ENCODE data around the gene HDHD5.

DNA sequence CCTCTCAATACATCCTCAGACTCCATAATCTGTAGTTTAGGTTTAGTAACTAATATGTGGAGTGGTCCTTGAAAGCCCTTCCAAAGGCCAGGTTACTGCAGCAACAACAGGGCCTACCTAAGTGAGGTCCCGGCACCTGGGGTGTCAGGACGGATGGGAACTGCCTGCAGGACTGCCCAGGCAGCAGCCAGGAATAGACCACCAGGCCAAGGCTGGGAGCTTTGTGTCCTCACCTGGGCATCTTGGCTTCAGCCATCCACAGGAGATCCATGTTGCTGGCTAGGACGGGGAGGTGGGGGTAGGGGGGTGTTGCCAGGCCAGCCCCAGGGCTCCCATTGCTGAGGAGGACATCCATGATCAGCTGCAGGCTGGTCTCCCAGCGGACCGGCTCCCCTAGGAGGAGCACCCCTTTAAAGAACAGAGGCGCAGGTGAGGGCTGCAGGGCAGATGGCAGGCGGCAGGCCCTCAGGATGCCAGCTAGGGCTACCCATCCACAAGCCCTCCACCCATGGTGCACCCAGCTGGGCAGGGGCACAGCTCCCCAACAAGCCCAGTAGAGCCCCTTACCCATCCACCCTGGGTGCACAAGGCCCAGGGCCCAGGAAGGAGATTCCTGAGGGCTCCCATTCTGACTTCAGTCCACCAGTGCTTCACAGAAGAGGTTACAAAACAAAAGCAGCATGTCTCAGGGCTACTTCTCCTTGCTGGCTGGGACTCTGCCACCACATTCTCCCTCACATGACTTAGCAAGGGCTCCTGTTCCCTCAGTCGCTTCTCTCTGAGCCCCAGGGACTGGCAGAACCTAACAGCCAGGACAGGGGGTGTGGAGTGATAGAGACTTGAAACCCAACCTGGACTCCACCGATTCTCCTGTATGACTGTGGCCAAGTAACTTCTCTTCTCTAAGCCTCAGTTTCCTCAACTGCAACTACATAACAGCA, 18.0 kb downstream of the HDHD5 start:
- TF ChIP-seq POLR2A (IDR thresholded peaks at IDR 0.05) (no peak), CTCF (IDR thresholded peaks at IDR 0.05) (no peak), EP300 (IDR thresholded peaks at IDR 0.05) (no peak)

Measured in sigmoid colon (tissue), 4 donors.